ENCODE results near the gene SAMD13. TPM values are rescaled to one million over a fixed set of nuclear protein-coding genes. Genes with fewer than 3 reads are reported as not detected.

The SAMD13 gene
- total and polyA plus RNA-seq, 2 donors (not counting 3 experiments of a cell fraction or from before 2014, with no cell fraction given), result 1.2 to 4.8 TPM

- H3K4me1 ChIP-seq (ENCODE audit: control insufficient read depth, extremely low read depth, insufficient read depth, low read length), result no peaks in the 10 kb centered on the region
- ChIA-PET CTCF (interaction anchor here (0.6 kb wide), 1 partner anchor 53 kb away, joined by 3 read pairs; no protein-coding TSS in a partner anchor), POLR2A (no interaction called here)
- H3K27ac ChIP-seq (ENCODE audit: insufficient read depth, low read depth, low read length), result no peak overlapping the region
- H3K27me3 ChIP-seq (ENCODE audit: control insufficient read depth in 2 of 2, insufficient read depth in 2 of 2, low read length in 2 of 2), result no peaks in the 10 kb centered on the region
- dilution Hi-C loops (cut with MboI; ENCODE audit: extremely low pct_ligation_motif_present, low sequenced_read_pairs), result no loop called here
- no peaks in the 10 kb centered on the region for H3K9me3 ChIP-seq (replicated peaks; ENCODE audit: control insufficient read depth, insufficient read depth, low read length)
- H4K20me1 ChIP-seq (replicated peaks; ENCODE audit: control insufficient read depth, extremely low read depth, insufficient read depth, low read length), result no peaks in the 10 kb centered on the region
- no peak overlapping the region for H3K4me3 ChIP-seq (replicated peaks in 1 of 3; ENCODE audit: insufficient read depth in 1 of 3, low read depth in 1 of 3, low read length in 3 of 3)
- TF ChIP-seq MYC (IDR thresholded peaks at IDR 0.05; ENCODE audit: low read depth, low read length) (no peak), POLR2AphosphoS5 (IDR thresholded peaks at IDR 0.05; ENCODE audit: insufficient read depth, low read depth, low read length) (no peak), CTCF (IDR thresholded peaks at IDR 0.05; ENCODE audit: extremely low read depth in 1 of 2, insufficient read depth in 1 of 2, low read depth in 1 of 2, low read length in 2 of 2) (no peak), FOS (IDR thresholded peaks at IDR 0.05; ENCODE audit: borderline replicate concordance, insufficient read depth, low read length) (no peak), GATA2 (IDR thresholded peaks at IDR 0.05; ENCODE audit: insufficient read depth, insufficient read length, low read depth, low read length) (no peak), EZH2 (IDR thresholded peaks at IDR 0.05; ENCODE audit: borderline replicate concordance, low read depth, low read length, severe bottlenecking) (no peak), MAX (IDR thresholded peaks at IDR 0.05; ENCODE audit: insufficient read depth, insufficient read length) (no peak)
- no peaks in the 10 kb centered on the region for H3K36me3 ChIP-seq (ENCODE audit: control insufficient read depth in 2 of 2, extremely low read depth in 1 of 2, insufficient read depth in 2 of 2, low read length in 2 of 2)
- H3K4me2 ChIP-seq (ENCODE audit: insufficient read depth, low read length), result no peak overlapping the region
- BruUV-seq (replicated peaks), result no TSS peak
- intact Hi-C loops (cut with micrococcal nuclease), result no loop called here
- no peak for DNase-seq (ENCODE audit: low read depth, low spot score)
- FAIRE-seq, result no peak
- H3K9ac ChIP-seq (replicated peaks; ENCODE audit: extremely low read depth, insufficient read depth, low read length), result no peak overlapping the region
- no peaks in the 10 kb centered on the region for H3K79me2 ChIP-seq (ENCODE audit: control insufficient read depth, insufficient read depth, low read length)
- H3K9me1 ChIP-seq (replicated peaks; ENCODE audit: control insufficient read depth, extremely low read depth, insufficient read depth, low read length), result no peaks in the 10 kb centered on the region
- no peak overlapping the region for H2AFZ ChIP-seq (ENCODE audit: low read depth, low read length)
Measured at GRCh38 chr1:84264961-84265360, 36.5 kb upstream of the SAMD13 start.

Data from endothelial cell of umbilical vein (primary cell).